Measurements from ENCODE around the gene AJM1. TPM values are rescaled to one million over a fixed set of nuclear protein-coding genes. Genes with fewer than 3 reads are reported as not detected.
"Not testable (repeated sequence)": the region's sequence is repeated elsewhere in the genome, so short reads cannot be mapped to it uniquely, and the experiment has no call there.

AJM1 gene
- polyA plus RNA-seq, 1 donor from 2014 or later, result 1.5 TPM

GRCh38 chr9:136802321-136802720, 40.0 kb upstream of the AJM1 start:
- Histone ChIP-seq H2AFZ (ENCODE audit: low read depth, low read length) (no peak overlapping the region), H3K4me2 (ENCODE audit: low read length) (no peak overlapping the region), H3K79me2 (replicated peaks; ENCODE audit: insufficient read depth, low read length) (no peaks in the 10 kb centered on the region), H3K9ac (ENCODE audit: low read length) (no peak overlapping the region), H3K36me3 (ENCODE audit: insufficient read depth, low read length) (no peaks in the 10 kb centered on the region), H3K9me2 (ENCODE audit: insufficient read depth, low read length) (no peaks in the 10 kb centered on the region), H3K4me3 (ENCODE audit: low read length) (no peak overlapping the region), H4K20me1 (ENCODE audit: insufficient read depth) (no peaks in the 10 kb centered on the region), H3K9me3 (ENCODE audit: low read length) (no peaks in the 10 kb centered on the region), H3K27ac (ENCODE audit: low read length) (no peak overlapping the region), H3K27me3 (ENCODE audit: insufficient read depth, low read depth, low read length) (no peaks in the 10 kb centered on the region), H3F3A (ENCODE audit: insufficient read depth, low read length, poor library complexity, severe bottlenecking) (no peaks in the 10 kb centered on the region)
- TF ChIP-seq REST (IDR thresholded peaks at IDR 0.05; ENCODE audit: borderline replicate concordance), result no peak
- no peak for TF ChIP-seq TAF1 (IDR thresholded peaks at IDR 0.05; ENCODE audit: low read depth)
- no peak for TF ChIP-seq MXI1 (conservative IDR thresholded peaks at IDR 0.05; ENCODE audit: poor library complexity, severe bottlenecking)
- no peak for TF ChIP-seq EZH2 (IDR thresholded peaks at IDR 0.05; ENCODE audit: borderline replicate concordance, insufficient read depth, low read length, poor library complexity, severe bottlenecking)
- TF ChIP-seq SMC3 (conservative IDR thresholded peaks at IDR 0.05; ENCODE audit: poor library complexity), result no peak
- TF ChIP-seq, protein P1, sequence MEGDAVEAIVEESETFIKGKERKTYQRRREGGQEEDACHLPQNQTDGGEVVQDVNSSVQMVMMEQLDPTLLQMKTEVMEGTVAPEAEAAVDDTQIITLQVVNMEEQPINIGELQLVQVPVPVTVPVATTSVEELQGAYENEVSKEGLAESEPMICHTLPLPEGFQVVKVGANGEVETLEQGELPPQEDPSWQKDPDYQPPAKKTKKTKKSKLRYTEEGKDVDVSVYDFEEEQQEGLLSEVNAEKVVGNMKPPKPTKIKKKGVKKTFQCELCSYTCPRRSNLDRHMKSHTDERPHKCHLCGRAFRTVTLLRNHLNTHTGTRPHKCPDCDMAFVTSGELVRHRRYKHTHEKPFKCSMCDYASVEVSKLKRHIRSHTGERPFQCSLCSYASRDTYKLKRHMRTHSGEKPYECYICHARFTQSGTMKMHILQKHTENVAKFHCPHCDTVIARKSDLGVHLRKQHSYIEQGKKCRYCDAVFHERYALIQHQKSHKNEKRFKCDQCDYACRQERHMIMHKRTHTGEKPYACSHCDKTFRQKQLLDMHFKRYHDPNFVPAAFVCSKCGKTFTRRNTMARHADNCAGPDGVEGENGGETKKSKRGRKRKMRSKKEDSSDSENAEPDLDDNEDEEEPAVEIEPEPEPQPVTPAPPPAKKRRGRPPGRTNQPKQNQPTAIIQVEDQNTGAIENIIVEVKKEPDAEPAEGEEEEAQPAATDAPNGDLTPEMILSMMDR (IDR thresholded peaks at IDR 0.05; ENCODE audit: poor library complexity, severe bottlenecking), result no peak
- no peak for TF ChIP-seq POLR2AphosphoS5 (IDR thresholded peaks at IDR 0.05)
- TF ChIP-seq RAD21 (conservative IDR thresholded peaks at IDR 0.05), result no peak
- no peak for TF ChIP-seq EP300 (conservative IDR thresholded peaks at IDR 0.05; ENCODE audit: poor library complexity, severe bottlenecking)

- H2AFZ ChIP-seq (ENCODE audit: low read depth, low read length); H3K79me2 ChIP-seq (replicated peaks; ENCODE audit: insufficient read depth, low read length): not testable (repeated sequence)
Observed at GRCh38 chr9:136803009-136803550, 39.2 kb upstream of the AJM1 start.

More at GRCh38 chr9:136803009-136803550, 39.2 kb upstream of the AJM1 start:
- not testable (repeated sequence) for H3K4me2 ChIP-seq (ENCODE audit: low read length); H4K20me1 ChIP-seq (ENCODE audit: insufficient read depth); H3K4me3 ChIP-seq (ENCODE audit: low read length); H3K9ac ChIP-seq (ENCODE audit: low read length); H3F3A ChIP-seq (ENCODE audit: insufficient read depth, low read length, poor library complexity, severe bottlenecking); H3K27ac ChIP-seq (ENCODE audit: low read length); H3K27me3 ChIP-seq (ENCODE audit: insufficient read depth, low read depth, low read length); H3K36me3 ChIP-seq (ENCODE audit: insufficient read depth, low read length); H3K9me2 ChIP-seq (ENCODE audit: insufficient read depth, low read length); H3K9me3 ChIP-seq (ENCODE audit: low read length)
